HepG2 (cell line): Measurements from ENCODE around the gene C12orf56. TPM values are rescaled to one million over a fixed set of nuclear protein-coding genes. Genes with fewer than 3 reads are reported as not detected.

Source experiments
- ATRX ChIP-seq: sonication (generic); formaldehyde crosslinking; IDR thresholded peaks from 2 replicates; pipeline ENCODE4 v1.4.0; 2020; ENCODE audit warnings: missing genetic modification reagents, borderline replicate concordance
- HNRNPUL1 ChIP-seq: fragments of 200-400 bp; formaldehyde crosslinking; IDR thresholded peaks from 2 replicates; pipeline ENCODE4 v1.6.1; 2017; ENCODE audit warnings: low read depth, mild to moderate bottlenecking, low read length, moderate library complexity
- MYC ChIP-seq: sonication (generic); formaldehyde crosslinking; IDR thresholded peaks from 2 replicates; pipeline ENCODE4 v1.9.0; 2021; ENCODE audit warnings: missing genetic modification reagents, borderline replicate concordance
- NONO ChIP-seq, 2 experiments: fragments of 450-650 bp in 1 of 2; sonication (generic) in 1 of 2; formaldehyde crosslinking in 1 of 2; IDR thresholded peaks in 1 of 2; conservative IDR thresholded peaks in 1 of 2; 2 replicates each; pipeline versions ENCODE4 v1.6.1 to v1.8.0; 2017 to 2022; ENCODE audit warnings: mild to moderate bottlenecking in 1 of 2, missing genetic modification reagents in 1 of 2, moderate library complexity in 1 of 2
- NR2C2 ChIP-seq: sonication (generic); formaldehyde crosslinking; IDR thresholded peaks from 2 replicates; pipeline ENCODE4 v1.4.0; 2020; ENCODE audit warnings: missing genetic modification reagents, mild to moderate bottlenecking, moderate library complexity, borderline replicate concordance
- NRL ChIP-seq: sonication (generic); formaldehyde crosslinking; IDR thresholded peaks from 2 replicates; pipeline ENCODE4 v1.5.0; 2020; ENCODE audit warnings: missing genetic modification reagents, mild to moderate bottlenecking, moderate library complexity, borderline replicate concordance
- PATZ1 ChIP-seq: sonication (generic); formaldehyde crosslinking; IDR thresholded peaks from 2 replicates; pipeline ENCODE4 v1.4.0; 2020; ENCODE audit warnings: missing genetic modification reagents
- RFXANK ChIP-seq: IDR thresholded peaks from 2 replicates; pipeline ENCODE4 v1.6.1; 2016
- SCMH1 ChIP-seq: sonication (generic); formaldehyde crosslinking; IDR thresholded peaks from 2 replicates; pipeline ENCODE4 v1.9.0; 2021; ENCODE audit warnings: missing genetic modification reagents, mild to moderate bottlenecking, borderline replicate concordance
- SRY ChIP-seq: sonication (generic); formaldehyde crosslinking; IDR thresholded peaks from 2 replicates; pipeline ENCODE4 v1.8.0; 2022; ENCODE audit warnings: mild to moderate bottlenecking, missing genetic modification reagents
- TARDBP ChIP-seq: sonication (generic); formaldehyde crosslinking; IDR thresholded peaks from 2 replicates; pipeline ENCODE4 v1.8.0; 2022; ENCODE audit warnings: mild to moderate bottlenecking, missing genetic modification reagents
- ZNF205 ChIP-seq: IDR thresholded peaks from 2 replicates; pipeline ENCODE4 v1.6.1; 2018; ENCODE audit warnings: missing biosample characterization, missing genetic modification reagents
- ZNF274 ChIP-seq: sonication (generic); formaldehyde crosslinking; IDR thresholded peaks from 2 replicates; pipeline ENCODE4 v1.5.1; 2020; ENCODE audit warnings: mild to moderate bottlenecking, missing genetic modification reagents
- ZNF275 ChIP-seq: sonication (generic); formaldehyde crosslinking; IDR thresholded peaks from 2 replicates; pipeline ENCODE4 v1.8.0; 2022; ENCODE audit warnings: missing genetic modification reagents, mild to moderate bottlenecking, inconsistent platforms, borderline replicate concordance
- ZNF33B ChIP-seq: sonication (generic); formaldehyde crosslinking; IDR thresholded peaks from 2 replicates; pipeline ENCODE4 v1.5.1; 2020; ENCODE audit warnings: mild to moderate bottlenecking, missing genetic modification reagents
- ZSCAN20 ChIP-seq: sonication (generic); formaldehyde crosslinking; IDR thresholded peaks from 2 replicates; pipeline ENCODE4 v1.4.0; 2020; ENCODE audit warnings: missing genetic modification reagents, mild to moderate bottlenecking, borderline replicate concordance
- polyA plus RNA-seq, 8 experiments: library from polyadenylated mRNA; depleted of rRNA in 3 of 8; stranded (reverse) in 7 of 8; unstranded in 1 of 8; fragments of >200 nt; fragmentation: Illumina TruSeq in 4 of 8; extraction: Trizol in 4 of 8; gene quantifications; 2 replicates each; pipeline versions ENCODE4 v1.2.1 to v1.2.3, GENCODE V29; 2011 to 2016; ENCODE audit warnings: low read depth in 4 of 8, missing spikeins in 1 of 8, mixed read lengths in 1 of 8; ENCODE audit not compliant: insufficient read depth in 1 of 8
- total RNA-seq, 5 experiments: library from RNA; depleted of rRNA; stranded (reverse); fragments of >200 nt; fragmentation: Illumina TruSeq; extraction: Trizol; gene quantifications; 2 replicates each; pipeline ENCODE4 v1.2.3, GENCODE V29; 2016; ENCODE audit warnings: low read depth in 1 of 5
- TF ChIP-seq, protein P1 (sequence below): sonication (generic); formaldehyde crosslinking; IDR thresholded peaks from 2 replicates; pipeline ENCODE4 v1.4.0; 2020; ENCODE audit warnings: mild to moderate bottlenecking, missing genetic modification reagents

C12orf56 gene
- total and polyA plus RNA-seq, 2 of the 13 experiments (the other 11 are each of a cell fraction or from before 2014, with no cell fraction given) = 0.07 TPM; not detected in 1

DNA sequence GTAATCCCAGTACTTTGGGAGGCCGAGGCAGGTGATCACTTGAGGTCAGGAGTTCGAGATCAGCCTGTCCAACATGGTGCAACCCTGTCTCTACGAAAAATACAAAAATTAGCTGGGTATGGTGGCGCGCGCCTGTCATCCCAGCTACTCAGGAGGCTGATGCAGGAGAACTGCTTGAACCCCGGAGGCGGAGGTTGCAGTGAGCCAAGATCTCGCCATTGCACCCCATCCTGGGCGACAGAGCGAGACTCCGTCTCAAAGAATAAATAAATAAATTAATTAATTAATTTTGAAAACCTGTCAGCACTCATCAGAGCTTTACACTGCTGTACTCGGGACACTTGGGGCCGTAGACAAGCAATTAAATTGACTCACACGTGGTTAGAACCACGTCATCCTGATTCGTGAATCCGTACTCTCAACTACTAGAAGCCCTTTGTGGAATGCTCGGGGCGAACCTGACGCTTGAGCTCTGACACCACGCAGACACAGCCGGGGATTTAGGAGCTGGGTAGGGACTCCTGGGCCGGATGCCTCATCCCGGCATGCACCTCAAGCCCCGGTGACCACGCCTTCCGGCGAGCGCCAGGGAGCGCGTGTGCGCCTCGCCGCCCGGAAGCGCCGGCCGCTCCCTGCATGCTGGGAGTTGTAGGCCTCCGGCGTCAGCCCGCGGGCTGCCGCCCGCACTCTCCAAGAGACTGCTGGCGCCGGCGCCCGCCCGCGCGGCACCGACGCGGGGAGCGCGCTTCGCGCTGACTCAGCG is 13.3 kb upstream of the C12orf56 start, which contains the start of gene XPOT (continued):
- TF ChIP-seq NONO (IDR thresholded peaks at IDR 0.05) = no peak
- 0 out of 2 replicates have a peak, but pooled peaks have one; percentile 26 for TF ChIP-seq NONO (CRISPR knock-in tag; conservative IDR thresholded peaks at IDR 0.05)
- TF ChIP-seq, protein P1, sequence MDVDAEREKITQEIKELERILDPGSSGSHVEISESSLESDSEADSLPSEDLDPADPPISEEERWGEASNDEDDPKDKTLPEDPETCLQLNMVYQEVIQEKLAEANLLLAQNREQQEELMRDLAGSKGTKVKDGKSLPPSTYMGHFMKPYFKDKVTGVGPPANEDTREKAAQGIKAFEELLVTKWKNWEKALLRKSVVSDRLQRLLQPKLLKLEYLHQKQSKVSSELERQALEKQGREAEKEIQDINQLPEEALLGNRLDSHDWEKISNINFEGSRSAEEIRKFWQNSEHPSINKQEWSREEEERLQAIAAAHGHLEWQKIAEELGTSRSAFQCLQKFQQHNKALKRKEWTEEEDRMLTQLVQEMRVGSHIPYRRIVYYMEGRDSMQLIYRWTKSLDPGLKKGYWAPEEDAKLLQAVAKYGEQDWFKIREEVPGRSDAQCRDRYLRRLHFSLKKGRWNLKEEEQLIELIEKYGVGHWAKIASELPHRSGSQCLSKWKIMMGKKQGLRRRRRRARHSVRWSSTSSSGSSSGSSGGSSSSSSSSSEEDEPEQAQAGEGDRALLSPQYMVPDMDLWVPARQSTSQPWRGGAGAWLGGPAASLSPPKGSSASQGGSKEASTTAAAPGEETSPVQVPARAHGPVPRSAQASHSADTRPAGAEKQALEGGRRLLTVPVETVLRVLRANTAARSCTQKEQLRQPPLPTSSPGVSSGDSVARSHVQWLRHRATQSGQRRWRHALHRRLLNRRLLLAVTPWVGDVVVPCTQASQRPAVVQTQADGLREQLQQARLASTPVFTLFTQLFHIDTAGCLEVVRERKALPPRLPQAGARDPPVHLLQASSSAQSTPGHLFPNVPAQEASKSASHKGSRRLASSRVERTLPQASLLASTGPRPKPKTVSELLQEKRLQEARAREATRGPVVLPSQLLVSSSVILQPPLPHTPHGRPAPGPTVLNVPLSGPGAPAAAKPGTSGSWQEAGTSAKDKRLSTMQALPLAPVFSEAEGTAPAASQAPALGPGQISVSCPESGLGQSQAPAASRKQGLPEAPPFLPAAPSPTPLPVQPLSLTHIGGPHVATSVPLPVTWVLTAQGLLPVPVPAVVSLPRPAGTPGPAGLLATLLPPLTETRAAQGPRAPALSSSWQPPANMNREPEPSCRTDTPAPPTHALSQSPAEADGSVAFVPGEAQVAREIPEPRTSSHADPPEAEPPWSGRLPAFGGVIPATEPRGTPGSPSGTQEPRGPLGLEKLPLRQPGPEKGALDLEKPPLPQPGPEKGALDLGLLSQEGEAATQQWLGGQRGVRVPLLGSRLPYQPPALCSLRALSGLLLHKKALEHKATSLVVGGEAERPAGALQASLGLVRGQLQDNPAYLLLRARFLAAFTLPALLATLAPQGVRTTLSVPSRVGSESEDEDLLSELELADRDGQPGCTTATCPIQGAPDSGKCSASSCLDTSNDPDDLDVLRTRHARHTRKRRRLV (CRISPR knock-in tag) = 0 out of 2 replicates have a peak, but pooled peaks have one; percentile 22
- no peak for TF ChIP-seq ZNF274 (CRISPR knock-in tag)
- peak; percentile 95 for TF ChIP-seq ZNF205
- 0 out of 2 replicates have a peak, but pooled peaks have one; percentile 45 for TF ChIP-seq NR2C2 (CRISPR knock-in tag)
- TF ChIP-seq ATRX (CRISPR knock-in tag) = no peak
- no peak for TF ChIP-seq HNRNPUL1
- TF ChIP-seq NRL = 0 out of 2 replicates have a peak, but pooled peaks have one; percentile 1
- no peak for TF ChIP-seq RFXANK (CRISPR knock-in tag)
- TF ChIP-seq SRY = peak; percentile 16; the same call in 1 of the 2 replicates
- TF ChIP-seq SCMH1 (CRISPR knock-in tag) = no peak
- TF ChIP-seq TARDBP (CRISPR knock-in tag) = peak; percentile 44
- TF ChIP-seq PATZ1 = no peak
- TF ChIP-seq ZNF275 (CRISPR knock-in tag) = no peak
- peak; percentile 79; the same call in 1 of the 2 replicates for TF ChIP-seq MYC
- no peak for TF ChIP-seq ZSCAN20
- no peak for TF ChIP-seq ZNF33B (CRISPR knock-in tag)
